Measurements from ENCODE around the gene TMEM218.

DNA sequence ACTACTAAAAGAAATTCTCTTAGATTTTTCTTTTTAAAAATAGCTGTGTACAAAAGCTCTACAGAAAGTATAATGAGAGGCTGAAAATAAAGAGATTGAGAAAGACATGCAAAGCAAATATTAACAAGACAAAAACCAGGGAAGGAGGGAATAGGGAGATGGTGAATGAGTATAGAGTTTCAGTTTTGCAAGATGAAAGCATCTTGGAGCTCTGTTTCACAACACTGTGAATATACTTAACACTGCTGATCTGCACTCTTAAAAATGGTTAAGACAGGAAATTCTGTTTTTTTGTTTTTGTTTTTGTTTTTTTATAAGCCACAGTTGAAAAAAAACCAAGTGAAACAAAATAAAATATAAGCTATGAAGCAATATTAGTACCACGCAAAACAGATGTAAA is 5.5 kb downstream of the TMEM218 start:
- no peak for TF ChIP-seq POLR2A (IDR thresholded peaks at IDR 0.05; ENCODE audit: low read length)
- no peak for TF ChIP-seq GATA1 (IDR thresholded peaks at IDR 0.05; ENCODE audit: low read depth, low read length)
